ENCODE results near the gene SCGB1D4.
"Not testable (repeated sequence)": the region's sequence is repeated elsewhere in the genome, so short reads cannot be mapped to it uniquely, and the experiment has no call there.

The SCGB1D4 gene, protein sequence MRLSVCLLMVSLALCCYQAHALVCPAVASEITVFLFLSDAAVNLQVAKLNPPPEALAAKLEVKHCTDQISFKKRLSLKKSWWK

GRCh38 chr11:62298975-62299374 lies at the start of gene SCGB1D4:
TSS of gene SCGB1D4 (minus strand) at chr11:62299075. CDS start at chr11:62299010, 65 bp downstream.
- FAIRE-seq = no peak

DNA sequence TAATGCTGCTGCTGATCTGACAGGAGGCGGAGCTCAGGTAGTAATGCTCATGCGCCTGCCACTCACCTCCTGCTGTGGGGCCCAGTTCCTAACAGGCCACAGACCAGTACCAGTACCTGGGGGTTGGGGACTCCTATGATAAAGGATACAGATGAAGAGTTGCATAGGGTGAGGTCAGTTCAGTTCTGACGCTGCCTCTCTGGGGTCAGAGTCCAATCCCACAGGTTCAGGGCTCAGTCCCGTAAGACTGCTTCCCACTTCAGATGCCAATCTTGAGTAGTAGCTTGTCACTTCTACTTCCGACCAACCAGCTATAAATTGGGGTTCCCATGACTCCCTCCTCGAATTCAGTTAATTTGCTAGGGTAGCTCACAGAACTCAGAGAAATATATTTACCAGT lies 47.0 kb upstream of the SCGB1D4 start:
- no peak for FAIRE-seq

DNA sequence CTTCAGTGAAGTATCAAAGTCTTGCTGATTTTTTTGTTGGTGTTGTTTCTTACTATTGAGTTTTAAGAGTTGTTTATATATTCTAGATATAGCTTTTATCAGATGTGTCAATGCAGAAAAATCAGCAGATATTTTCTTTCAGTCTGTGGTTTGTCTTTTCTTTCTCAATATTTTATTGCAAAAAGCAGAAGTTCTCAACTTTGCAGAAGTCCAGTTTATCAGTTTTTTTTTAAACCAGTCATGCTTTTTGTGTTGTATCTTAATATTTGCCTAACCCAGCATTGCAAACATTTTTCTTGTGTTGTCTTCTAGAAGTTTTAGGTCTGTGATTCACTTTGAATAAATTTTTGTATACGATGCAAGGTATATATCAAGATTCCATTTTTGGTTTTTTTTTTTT lies 45.3 kb upstream of the SCGB1D4 start:
- no peak for FAIRE-seq

DNA sequence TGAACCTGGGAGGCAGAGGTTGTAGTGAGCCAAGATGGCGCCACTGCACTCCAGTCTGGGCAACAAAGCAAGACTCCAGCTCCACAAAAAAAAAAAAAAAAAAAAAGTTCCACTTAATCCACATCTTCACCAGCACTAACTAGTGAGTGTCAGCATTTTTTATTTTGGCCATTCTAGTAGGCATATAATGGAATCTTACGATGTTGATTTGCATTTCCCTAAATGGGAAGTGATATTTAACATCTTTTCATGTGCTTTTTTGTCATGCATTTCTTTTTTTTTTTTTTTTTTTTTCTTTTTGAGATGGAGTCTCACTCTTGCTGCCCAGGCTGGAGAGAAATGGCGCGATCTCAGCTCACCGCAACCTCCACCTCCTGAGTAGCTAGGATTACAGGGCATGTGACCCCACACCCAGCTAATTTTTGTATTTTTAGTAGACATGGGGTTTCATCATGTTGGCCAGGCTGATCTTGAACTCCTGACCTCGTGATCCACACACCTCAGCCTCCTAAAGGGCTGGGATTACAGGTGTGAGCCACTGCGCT lies 44.8 kb upstream of the SCGB1D4 start:
- FAIRE-seq = not testable (repeated sequence)

GRCh38 chr11:62341588-62341987 lies 42.7 kb upstream of the SCGB1D4 start:
- FAIRE-seq = no peak

DNA sequence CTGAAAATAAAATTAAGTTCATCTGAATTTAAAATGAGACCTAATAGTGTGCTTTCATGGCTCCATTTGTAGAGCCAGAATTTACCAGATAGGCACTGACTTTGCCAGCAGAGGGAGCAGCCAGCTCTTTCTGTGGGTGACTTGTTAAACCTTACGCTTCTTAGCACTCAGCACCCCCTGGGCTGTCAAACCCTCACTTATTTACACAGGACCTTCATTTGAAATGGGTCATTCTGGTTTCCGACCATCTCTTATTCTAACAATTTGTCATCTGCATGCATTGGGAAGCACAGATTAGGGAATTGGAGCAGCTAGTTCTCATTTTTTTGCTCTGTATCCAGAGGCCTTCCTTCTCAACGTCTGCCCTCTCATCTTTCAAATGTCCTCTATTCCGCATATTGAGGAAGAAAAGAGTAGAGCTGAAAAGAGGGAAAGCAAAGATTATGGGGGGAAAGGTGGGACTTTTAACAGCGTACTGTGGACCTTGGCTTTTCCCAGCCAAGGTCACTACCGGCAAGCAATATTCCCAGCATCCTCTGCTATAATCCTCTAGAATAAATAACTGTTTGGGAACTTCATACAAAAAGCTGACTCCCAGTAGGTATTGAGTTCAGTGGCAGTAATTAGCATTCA lies 41.5 kb upstream of the SCGB1D4 start:
- no peak for FAIRE-seq

- FAIRE-seq = no peak
These were observed 39.3 kb upstream of the SCGB1D4 start for GRCh38 chr11:62338218-62338617.

GRCh38 chr11:62337303-62338181 lies 38.7 kb upstream of the SCGB1D4 start, which contains the start of gene ASRGL1:
TSS of gene ASRGL1 (plus strand) at chr11:62337448. CDS start at chr11:62337978, 530 bp downstream.
- no peak for FAIRE-seq

GRCh38 chr11:62336949-62337302 lies 38.1 kb upstream of the SCGB1D4 start:
- FAIRE-seq = not testable (repeated sequence)

GRCh38 chr11:62333768-62334167 lies 34.9 kb upstream of the SCGB1D4 start:
- no peak for FAIRE-seq

GRCh38 chr11:62331264-62331663 lies 32.4 kb upstream of the SCGB1D4 start:
- FAIRE-seq = not testable (repeated sequence)

DNA sequence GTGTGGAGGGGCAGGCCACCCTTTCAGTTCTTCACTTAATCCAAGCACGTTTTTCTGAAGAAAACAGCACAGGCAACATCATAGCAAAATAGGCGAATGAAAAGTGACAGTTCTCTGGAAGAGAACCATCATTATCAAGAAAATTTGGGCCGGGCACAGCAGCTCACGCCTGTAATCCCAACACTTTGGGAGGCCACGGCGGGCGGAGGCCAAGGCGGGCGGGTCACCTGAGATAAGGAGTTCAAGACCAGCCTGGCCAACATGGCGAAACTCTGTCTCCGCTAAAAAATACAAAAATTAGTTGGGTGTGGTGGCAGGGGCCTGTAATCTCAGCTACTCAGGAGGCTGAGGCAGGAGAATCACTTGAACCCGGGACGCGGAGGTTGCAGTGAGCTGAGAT lies 28.7 kb upstream of the SCGB1D4 start:
- FAIRE-seq = not testable (repeated sequence)

GRCh38 chr11:62326719-62327118 lies 27.8 kb upstream of the SCGB1D4 start:
- FAIRE-seq = not testable (repeated sequence)

DNA sequence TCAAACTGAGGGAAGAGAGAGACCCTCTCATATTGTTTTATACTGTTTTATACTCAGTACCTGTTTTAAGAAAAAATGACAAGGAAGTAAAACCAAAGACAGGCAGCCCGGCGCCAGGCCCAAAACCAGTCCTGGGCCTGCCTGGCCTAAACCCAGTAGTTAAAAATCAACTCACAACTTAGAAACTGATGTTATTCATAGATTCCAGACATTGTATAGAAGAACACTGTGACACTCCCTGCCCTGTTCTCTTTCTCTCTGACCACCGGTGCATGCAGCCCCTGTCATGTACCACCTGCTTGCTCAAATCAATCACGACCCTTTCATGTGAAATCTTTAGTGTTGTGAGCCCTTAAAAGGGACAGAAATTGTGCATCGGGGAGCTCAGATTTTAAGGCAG lies 26.9 kb upstream of the SCGB1D4 start:
- FAIRE-seq = not testable (repeated sequence)

- no peak for FAIRE-seq
These were observed 26.1 kb upstream of the SCGB1D4 start for GRCh38 chr11:62324731-62325556.

DNA sequence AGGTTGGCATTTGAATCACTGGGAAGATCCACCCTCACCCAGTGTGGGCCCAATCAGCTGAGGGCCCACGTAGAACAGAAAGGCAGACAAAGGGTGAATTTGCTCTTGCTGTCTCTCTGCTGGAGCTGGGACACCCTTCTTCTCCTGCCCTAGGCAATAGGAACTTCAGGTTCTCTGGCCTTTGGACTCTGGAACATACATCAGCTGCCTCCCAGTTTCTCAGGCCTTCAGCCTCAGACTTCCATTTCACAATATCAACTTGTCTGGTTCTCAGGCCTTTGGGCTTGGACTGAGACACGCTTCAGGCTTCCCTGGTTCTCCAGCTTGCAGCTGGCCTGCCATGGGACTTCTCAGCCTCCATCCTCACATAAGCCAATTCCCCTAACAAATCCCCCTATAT lies 23.6 kb upstream of the SCGB1D4 start:
- FAIRE-seq = no peak

DNA sequence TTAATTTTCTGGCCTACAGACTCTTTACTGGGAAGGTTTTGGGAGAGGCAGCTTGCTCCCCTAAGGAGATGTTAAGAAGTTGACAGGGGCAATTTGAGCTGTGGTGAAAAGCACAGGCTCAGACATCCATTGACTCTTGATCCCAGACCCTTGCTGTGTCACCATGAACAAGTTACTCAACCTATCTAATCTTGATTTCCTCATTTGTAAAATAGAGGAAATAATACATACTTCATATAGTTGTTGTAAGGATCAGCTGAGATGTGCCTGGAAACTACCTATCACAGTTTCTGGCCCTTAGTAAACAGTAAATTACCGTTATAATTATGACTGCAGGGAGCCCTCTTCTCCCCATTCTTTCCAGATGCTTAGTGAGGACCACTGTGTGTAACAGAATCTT lies 16.6 kb upstream of the SCGB1D4 start:
- FAIRE-seq = no peak

- FAIRE-seq = no peak
These were observed 11.1 kb upstream of the SCGB1D4 start for GRCh38 chr11:62309991-62310390.

DNA sequence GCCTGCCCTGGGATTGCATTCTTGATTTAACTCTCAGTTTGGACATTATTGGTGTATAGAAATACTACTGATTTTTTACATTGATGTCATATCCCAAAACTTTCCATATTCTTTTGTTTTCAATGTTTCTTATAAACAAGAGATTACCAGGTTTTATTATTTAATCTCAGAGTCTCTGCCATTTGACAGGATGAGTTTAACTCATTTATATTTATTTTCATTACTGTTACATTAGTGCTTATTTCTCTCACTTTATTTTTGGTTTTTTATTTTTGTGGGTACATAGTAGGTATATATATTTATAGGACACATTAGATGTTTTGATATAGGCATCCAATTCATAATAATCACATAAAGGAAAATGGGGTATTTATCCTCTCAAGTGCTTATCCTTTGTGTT lies 9.1 kb upstream of the SCGB1D4 start:
- FAIRE-seq = no peak

DNA sequence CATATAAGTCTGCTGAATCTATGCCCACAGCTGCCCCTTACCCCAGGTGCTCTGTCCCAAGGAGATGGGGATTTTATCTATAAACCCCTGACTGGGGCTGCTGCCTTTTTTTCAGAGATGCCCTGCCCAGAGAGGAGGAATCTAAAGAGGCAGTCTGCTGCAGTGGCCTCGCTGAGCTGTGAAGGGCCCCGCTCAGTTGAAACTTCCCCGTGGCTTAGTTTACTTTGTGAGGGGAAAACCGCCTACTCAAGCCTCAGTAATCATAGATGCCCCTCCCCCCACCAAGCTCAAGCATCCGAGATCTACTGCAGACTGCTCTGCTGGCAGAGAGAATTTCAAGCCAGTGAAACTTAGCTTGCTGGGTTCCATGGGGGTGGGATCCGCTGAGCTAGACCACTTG lies 7.4 kb upstream of the SCGB1D4 start:
- FAIRE-seq = no peak

DNA sequence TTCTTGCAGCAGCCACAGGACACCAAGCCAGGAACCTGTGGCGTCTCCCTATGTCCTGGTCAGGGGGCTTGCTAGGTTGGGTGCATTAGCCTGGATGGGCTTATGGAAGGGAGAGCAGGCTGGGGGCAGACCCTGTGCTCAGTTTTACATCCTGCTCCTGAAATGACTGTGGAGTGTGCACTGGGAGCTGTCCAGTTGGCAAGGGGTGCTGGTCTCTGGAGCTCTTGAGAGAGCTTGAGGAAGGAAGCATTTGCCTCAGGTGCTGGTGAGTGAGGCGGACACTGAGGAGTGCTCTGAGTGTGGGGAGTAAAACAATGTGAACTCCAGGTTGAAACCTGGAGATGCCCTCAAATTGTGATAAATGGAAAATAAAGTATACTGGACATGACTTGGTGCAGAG lies 3.4 kb downstream of the SCGB1D4 start:
- FAIRE-seq = no peak

GRCh38 chr11:62280452-62280851 lies 18.4 kb downstream of the SCGB1D4 start:
- FAIRE-seq = peak; percentile 79

DNA sequence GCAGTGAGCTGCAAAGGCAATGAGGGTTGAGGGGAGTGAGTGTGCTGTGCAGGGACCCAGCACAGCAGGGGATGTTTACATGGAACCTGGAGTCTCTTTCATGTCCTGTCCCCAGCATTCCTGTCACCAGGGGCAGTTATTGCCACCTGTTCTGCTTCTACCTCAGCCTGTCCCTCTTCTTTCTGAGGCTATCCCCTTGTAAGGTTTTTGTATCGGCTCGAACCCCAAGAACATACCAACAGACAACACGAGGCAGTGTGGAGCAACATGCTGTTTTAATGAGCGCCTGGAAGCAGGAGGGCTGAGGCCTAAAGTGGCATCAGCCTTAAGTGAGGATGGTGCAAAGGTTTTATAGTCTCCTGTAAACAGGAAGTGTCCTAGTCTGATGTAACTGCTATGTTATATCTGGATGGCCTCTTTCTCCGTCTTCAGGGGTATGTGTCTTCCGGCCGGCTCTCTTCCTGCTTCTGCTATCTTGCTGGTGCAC lies 25.0 kb downstream of the SCGB1D4 start:
- FAIRE-seq = no peak

Data from A204.1 (cell line).